ENCODE results near the gene SEMA5A.
A peak's percentile ranks its signal among the peaks of the same experiment; 100 is the strongest.

Gene SEMA5A

DNA sequence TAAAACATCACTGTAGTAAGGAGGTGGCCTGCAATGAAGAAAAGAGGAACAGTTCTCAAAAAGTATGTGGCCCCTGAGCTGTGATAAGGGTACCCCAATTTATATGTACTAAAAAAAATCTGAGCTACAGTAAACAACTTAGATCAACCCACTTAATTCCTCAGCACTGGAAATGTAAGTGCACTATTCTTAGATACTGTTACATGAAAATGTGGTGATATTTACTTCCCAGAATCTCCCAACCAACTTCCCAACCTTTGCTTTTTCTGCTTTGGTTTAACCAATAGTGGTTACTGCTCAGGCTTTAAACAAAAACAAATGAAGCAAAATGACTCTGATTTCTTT lies 114.8 kb downstream of the SEMA5A start:
- H3K27ac Mint-ChIP-seq, result peak overlapping the region; percentile 94
- DNase-seq, result no peak
- peaks cover 3% of the 10 kb centered on the region for H3K36me3 Mint-ChIP-seq (ENCODE audit: low read depth)
- H3K4me3 Mint-ChIP-seq, result no peak overlapping the region
- no peaks in the 10 kb centered on the region for H3K27me3 Mint-ChIP-seq (ENCODE audit: low read depth, poor library complexity)
- H3K9me3 Mint-ChIP-seq, result no peaks in the 10 kb centered on the region
- H3K4me1 Mint-ChIP-seq, result peaks cover 21% of the 10 kb centered on the region
- TF ChIP-seq, protein P1, sequence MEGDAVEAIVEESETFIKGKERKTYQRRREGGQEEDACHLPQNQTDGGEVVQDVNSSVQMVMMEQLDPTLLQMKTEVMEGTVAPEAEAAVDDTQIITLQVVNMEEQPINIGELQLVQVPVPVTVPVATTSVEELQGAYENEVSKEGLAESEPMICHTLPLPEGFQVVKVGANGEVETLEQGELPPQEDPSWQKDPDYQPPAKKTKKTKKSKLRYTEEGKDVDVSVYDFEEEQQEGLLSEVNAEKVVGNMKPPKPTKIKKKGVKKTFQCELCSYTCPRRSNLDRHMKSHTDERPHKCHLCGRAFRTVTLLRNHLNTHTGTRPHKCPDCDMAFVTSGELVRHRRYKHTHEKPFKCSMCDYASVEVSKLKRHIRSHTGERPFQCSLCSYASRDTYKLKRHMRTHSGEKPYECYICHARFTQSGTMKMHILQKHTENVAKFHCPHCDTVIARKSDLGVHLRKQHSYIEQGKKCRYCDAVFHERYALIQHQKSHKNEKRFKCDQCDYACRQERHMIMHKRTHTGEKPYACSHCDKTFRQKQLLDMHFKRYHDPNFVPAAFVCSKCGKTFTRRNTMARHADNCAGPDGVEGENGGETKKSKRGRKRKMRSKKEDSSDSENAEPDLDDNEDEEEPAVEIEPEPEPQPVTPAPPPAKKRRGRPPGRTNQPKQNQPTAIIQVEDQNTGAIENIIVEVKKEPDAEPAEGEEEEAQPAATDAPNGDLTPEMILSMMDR (IDR thresholded peaks at IDR 0.05), result no peak

DNA sequence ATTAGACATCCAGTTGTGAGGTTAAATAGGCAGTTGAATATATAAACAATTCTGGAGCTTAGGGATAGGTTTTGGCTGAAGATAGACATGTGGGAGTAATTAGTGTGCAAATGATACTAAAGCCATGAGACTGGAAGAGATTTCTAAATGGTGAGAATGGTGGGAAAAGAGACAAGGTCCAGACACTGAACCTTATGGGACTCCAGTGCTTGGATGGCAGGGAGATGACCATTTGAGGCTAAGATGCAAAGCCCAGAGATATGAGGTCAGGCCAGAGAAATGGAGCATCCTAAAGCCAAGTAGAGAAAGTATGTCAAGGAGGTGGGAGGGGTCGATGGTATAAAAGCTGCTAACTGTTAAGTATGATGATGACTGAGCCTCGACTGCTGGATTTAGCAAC lies 115.6 kb downstream of the SEMA5A start:
- TF ChIP-seq, protein P1 (IDR thresholded peaks at IDR 0.05), result no peak
- Mint-ChIP-seq H3K4me3 (no peak overlapping the region), H3K9me3 (no peaks in the 10 kb centered on the region), H3K4me1 (peaks cover 23% of the 10 kb centered on the region), H3K27ac (no peak overlapping the region), H3K36me3 (ENCODE audit: low read depth) (no peaks in the 10 kb centered on the region), H3K27me3 (ENCODE audit: low read depth, poor library complexity) (no peaks in the 10 kb centered on the region)
- DNase-seq, result no peak

DNA sequence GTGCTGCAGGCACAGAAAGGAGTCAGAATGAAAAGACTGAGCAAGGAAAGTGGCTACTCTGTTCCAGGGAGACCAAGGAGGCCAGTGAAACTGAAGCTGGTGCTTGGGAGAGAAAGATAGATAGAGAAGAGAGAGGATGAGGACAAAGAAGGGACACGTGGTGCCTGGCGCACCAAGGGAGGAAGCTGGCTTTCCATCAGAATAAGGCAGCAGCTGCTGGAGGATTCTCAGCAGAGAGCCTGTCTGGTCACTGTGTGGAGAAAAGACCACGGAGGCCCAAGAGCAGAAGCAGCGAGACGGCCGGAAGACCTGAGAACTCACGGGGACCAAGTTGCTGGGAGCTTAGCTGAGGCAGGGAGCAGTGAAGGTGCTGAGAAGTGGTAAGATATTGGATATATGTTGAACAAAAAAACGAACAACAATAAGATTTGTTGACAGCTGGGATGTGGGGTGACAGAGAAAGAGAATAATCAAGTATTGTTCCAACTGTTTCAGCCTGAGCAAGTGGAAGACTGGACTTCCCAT lies 116.1 kb downstream of the SEMA5A start:
- no peaks in the 10 kb centered on the region for H3K9me3 Mint-ChIP-seq
- H3K4me1 Mint-ChIP-seq, result peaks cover 29% of the 10 kb centered on the region
- H3K27ac Mint-ChIP-seq, result no peak overlapping the region
- H3K4me3 Mint-ChIP-seq, result no peak overlapping the region
- H3K36me3 Mint-ChIP-seq (ENCODE audit: low read depth), result no peaks in the 10 kb centered on the region
- TF ChIP-seq, protein P1 (IDR thresholded peaks at IDR 0.05), result no peak
- no peak for DNase-seq
- H3K27me3 Mint-ChIP-seq (ENCODE audit: low read depth, poor library complexity), result no peaks in the 10 kb centered on the region

DNA sequence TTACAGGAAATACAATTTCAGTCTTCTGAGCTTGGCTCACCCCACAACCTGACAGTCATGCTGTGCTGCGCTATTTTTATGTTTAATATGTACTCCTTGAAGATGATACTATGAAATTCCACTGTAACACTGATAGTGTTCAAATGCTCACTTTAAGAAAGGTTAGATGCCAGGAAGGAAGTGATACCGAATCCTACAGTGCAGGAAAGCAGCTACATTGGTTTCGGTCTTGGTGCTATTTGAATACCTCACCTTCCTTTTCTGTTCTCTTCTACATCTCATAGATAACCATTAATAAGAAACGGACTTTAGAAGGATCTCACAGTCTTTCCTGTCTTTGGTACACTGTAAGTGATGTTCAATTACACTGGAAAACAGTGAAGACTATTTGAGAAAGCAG lies 117.6 kb downstream of the SEMA5A start:
- Mint-ChIP-seq H3K27me3 (ENCODE audit: low read depth, poor library complexity) (no peaks in the 10 kb centered on the region), H3K4me3 (no peak overlapping the region), H3K36me3 (ENCODE audit: low read depth) (no peaks in the 10 kb centered on the region), H3K9me3 (no peaks in the 10 kb centered on the region), H3K27ac (no peak overlapping the region), H3K4me1 (peaks cover 33% of the 10 kb centered on the region)
- TF ChIP-seq, protein P1 (IDR thresholded peaks at IDR 0.05), result no peak
- DNase-seq, result no peak

DNA sequence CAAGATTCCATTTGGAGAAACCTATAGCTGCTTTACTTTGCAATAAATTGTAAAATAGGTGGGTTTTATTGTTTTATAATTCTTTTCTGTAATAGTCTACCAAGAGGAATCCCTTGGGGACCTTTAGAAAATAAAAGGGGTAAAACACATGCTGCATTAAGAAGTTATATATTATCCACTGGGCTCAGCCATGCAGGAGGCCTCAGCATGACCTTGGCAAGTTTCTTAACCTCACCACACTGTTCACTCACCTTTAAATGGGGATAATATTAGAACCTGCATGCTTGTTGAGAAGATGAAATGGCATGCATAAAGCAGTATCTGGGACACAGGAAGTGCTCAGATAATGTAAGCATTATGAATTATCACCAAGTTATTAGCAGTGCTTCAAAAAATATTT lies 120.2 kb downstream of the SEMA5A start:
- TF ChIP-seq, protein P1 (IDR thresholded peaks at IDR 0.05), result no peak
- no peaks in the 10 kb centered on the region for H3K9me3 Mint-ChIP-seq
- no peak overlapping the region for H3K4me3 Mint-ChIP-seq
- no peak overlapping the region for H3K27ac Mint-ChIP-seq
- no peaks in the 10 kb centered on the region for H3K27me3 Mint-ChIP-seq (ENCODE audit: low read depth, poor library complexity)
- H3K36me3 Mint-ChIP-seq (ENCODE audit: low read depth), result peaks cover 12% of the 10 kb centered on the region
- H3K4me1 Mint-ChIP-seq, result peaks cover 16% of the 10 kb centered on the region
- DNase-seq, result no peak

DNA sequence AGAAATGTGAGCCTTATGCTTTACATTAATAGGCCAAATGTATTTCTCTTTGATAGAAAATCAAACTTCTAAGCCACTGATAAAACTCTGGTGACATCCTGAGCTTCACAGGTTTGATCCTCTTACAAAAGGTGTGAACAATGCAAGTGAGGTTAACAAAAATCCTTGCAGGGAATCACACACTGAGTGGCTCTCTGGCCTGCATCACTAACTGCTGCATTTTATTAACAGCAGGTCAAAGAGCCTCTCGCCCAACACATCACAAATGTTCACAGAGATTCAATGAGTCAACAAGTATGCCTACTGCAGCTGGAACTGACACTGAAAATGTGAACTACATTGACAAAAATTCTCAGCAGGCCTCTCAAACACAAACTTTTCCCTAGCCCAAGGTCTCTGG lies 122.3 kb downstream of the SEMA5A start:
- TF ChIP-seq, protein P1 (IDR thresholded peaks at IDR 0.05), result no peak
- Mint-ChIP-seq H3K27me3 (ENCODE audit: low read depth, poor library complexity) (no peaks in the 10 kb centered on the region), H3K4me1 (peaks cover 16% of the 10 kb centered on the region), H3K4me3 (no peak overlapping the region), H3K27ac (no peak overlapping the region), H3K36me3 (ENCODE audit: low read depth) (peaks cover 25% of the 10 kb centered on the region), H3K9me3 (peaks cover 9% of the 10 kb centered on the region)
- no peak for DNase-seq

Data from nephron progenitor cell (in vitro differentiated cells).